ENCODE measurements around the gene KRTAP1-4. TPM values are rescaled to one million over a fixed set of nuclear protein-coding genes. Genes with fewer than 3 reads are reported as not detected.
"Not testable (repeated sequence)": the region's sequence is repeated elsewhere in the genome, so short reads cannot be mapped to it uniquely, and the experiment has no call there.

KRTAP1-4 gene
- polyA plus RNA-seq, 2 donors: not detected

DNA sequence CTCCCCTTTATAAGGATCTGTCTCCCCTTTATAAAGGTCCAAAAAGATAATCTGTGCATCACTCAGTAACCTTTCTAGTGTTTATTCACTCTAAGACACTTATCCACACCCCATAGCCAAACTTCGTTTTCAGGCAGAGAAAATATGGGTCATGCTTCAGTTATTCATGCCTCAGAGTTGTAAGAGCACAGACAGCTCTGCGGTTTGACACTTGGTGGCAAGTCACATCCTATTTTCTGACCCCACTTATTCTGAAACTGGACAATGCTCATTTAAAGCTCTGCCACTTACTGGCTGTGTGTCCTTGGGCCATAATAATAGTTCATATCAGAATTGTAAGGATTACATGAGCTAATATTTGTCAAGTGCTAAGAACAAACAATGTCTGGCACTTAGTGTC is 19.1 kb upstream of the KRTAP1-4 start:
- Histone ChIP-seq H3K36me3 (ENCODE audit: control insufficient read depth in 2 of 2, insufficient read depth in 2 of 2, low read length in 1 of 2) (no peaks in the 10 kb centered on the region), H3K27ac (ENCODE audit: low read depth in 2 of 2, low read length in 1 of 2) (no peak overlapping the region), H3K4me3 (ENCODE audit: low read depth in 1 of 2, low read length in 2 of 2) (no peak overlapping the region), H3K9me3 (ENCODE audit: control insufficient read depth in 2 of 2, insufficient read depth in 1 of 2, low read depth in 1 of 2, low read length in 1 of 2) (no peaks in the 10 kb centered on the region), H3K4me1 (ENCODE audit: control insufficient read depth in 2 of 2, insufficient read depth in 2 of 2, low read length in 1 of 2) (no peaks in the 10 kb centered on the region), H3K27me3 (ENCODE audit: control insufficient read depth in 1 of 2, insufficient read depth in 2 of 2, low read length in 2 of 2) (no peaks in the 10 kb centered on the region)
- 33 to 39% methylated on average over 2 of the region's 2 CpGs for WGBS, 2 donors

DNA sequence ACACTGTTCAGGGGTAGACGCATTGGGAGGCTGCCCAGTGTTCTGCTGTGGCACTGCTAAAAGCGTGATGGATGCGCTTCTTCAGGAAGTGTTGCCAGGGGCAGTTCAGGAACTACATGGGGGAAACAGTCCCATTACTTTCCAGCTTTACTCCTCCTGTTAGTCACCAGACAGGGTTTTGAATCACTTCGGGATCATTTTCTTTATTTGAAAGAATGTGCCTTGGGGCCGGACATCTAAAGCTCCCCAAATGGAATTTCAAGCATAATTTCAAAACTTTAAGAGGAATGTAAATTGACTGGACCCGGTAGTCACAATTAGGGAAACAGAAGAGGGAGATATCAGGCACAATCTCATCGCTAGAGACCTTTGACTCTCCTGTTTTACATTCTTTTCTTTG is 18.4 kb upstream of the KRTAP1-4 start:
- Histone ChIP-seq H3K4me3 (ENCODE audit: low read depth in 1 of 2, low read length in 2 of 2) (no peak overlapping the region), H3K27ac (ENCODE audit: low read depth in 2 of 2, low read length in 1 of 2) (no peak overlapping the region), H3K27me3 (ENCODE audit: control insufficient read depth in 1 of 2, insufficient read depth in 2 of 2, low read length in 2 of 2) (no peaks in the 10 kb centered on the region), H3K9me3 (ENCODE audit: control insufficient read depth in 2 of 2, insufficient read depth in 1 of 2, low read depth in 1 of 2, low read length in 1 of 2) (no peaks in the 10 kb centered on the region), H3K36me3 (ENCODE audit: control insufficient read depth in 2 of 2, insufficient read depth in 2 of 2, low read length in 1 of 2) (no peaks in the 10 kb centered on the region), H3K4me1 (ENCODE audit: control insufficient read depth in 2 of 2, insufficient read depth in 2 of 2, low read length in 1 of 2) (no peaks in the 10 kb centered on the region)
- WGBS, 2 donors: 48 to 60% methylated on average over 7 of the region's 7 CpGs

GRCh38 chr17:41046735-41047465 is 16.9 kb upstream of the KRTAP1-4 start, which contains the start of gene KRTAP2-1:
KRTAP2-1 (minus strand) TSS chr17:41047316; CDS start chr17:41047267, 49 bp downstream.
- not testable (repeated sequence) for H3K9me3 ChIP-seq (ENCODE audit: control insufficient read depth in 2 of 2, insufficient read depth in 1 of 2, low read depth in 1 of 2, low read length in 1 of 2); H3K36me3 ChIP-seq (ENCODE audit: control insufficient read depth in 2 of 2, insufficient read depth in 2 of 2, low read length in 1 of 2); H3K4me3 ChIP-seq (ENCODE audit: low read depth in 1 of 2, low read length in 2 of 2); H3K27me3 ChIP-seq (ENCODE audit: control insufficient read depth in 1 of 2, insufficient read depth in 2 of 2, low read length in 2 of 2); H3K4me1 ChIP-seq (ENCODE audit: control insufficient read depth in 2 of 2, insufficient read depth in 2 of 2, low read length in 1 of 2); H3K27ac ChIP-seq (ENCODE audit: low read depth in 2 of 2, low read length in 1 of 2)
- 59 to 67% methylated on average over 10 of the region's 33 CpGs for WGBS, 2 donors

DNA sequence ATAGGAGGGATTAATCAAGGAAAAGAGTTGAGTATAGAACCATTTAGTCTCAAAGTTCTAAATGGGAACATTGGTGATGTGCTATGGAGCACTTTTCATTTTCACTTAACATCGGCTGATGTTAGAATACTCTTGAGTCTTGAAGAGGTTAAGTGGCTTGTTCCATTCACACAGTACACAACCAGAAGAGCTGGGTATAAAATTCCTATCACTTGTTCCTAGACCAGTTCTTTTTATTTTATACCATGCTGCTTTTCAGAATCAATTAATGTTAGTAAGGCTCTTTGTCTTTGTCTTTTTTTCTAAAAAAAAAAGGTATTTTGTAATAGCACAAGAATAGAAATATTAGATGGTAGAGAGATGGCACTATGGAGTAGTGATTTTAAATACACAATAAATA is 13.0 kb upstream of the KRTAP1-4 start:
- Histone ChIP-seq H3K36me3 (ENCODE audit: control insufficient read depth in 2 of 2, insufficient read depth in 2 of 2, low read length in 1 of 2) (no peaks in the 10 kb centered on the region), H3K9me3 (ENCODE audit: control insufficient read depth in 2 of 2, insufficient read depth in 1 of 2, low read depth in 1 of 2, low read length in 1 of 2) (no peaks in the 10 kb centered on the region), H3K4me3 (ENCODE audit: low read depth in 1 of 2, low read length in 2 of 2) (no peak overlapping the region), H3K4me1 (ENCODE audit: control insufficient read depth in 2 of 2, insufficient read depth in 2 of 2, low read length in 1 of 2) (peaks cover 0 to 4% of the 10 kb centered on the region in 2 donors), H3K27me3 (ENCODE audit: control insufficient read depth in 1 of 2, insufficient read depth in 2 of 2, low read length in 2 of 2) (no peaks in the 10 kb centered on the region), H3K27ac (ENCODE audit: low read depth in 2 of 2, low read length in 1 of 2) (no peak overlapping the region)
- 98 to 100% methylated on average over 1 of the region's 1 CpG for WGBS, 2 donors

DNA sequence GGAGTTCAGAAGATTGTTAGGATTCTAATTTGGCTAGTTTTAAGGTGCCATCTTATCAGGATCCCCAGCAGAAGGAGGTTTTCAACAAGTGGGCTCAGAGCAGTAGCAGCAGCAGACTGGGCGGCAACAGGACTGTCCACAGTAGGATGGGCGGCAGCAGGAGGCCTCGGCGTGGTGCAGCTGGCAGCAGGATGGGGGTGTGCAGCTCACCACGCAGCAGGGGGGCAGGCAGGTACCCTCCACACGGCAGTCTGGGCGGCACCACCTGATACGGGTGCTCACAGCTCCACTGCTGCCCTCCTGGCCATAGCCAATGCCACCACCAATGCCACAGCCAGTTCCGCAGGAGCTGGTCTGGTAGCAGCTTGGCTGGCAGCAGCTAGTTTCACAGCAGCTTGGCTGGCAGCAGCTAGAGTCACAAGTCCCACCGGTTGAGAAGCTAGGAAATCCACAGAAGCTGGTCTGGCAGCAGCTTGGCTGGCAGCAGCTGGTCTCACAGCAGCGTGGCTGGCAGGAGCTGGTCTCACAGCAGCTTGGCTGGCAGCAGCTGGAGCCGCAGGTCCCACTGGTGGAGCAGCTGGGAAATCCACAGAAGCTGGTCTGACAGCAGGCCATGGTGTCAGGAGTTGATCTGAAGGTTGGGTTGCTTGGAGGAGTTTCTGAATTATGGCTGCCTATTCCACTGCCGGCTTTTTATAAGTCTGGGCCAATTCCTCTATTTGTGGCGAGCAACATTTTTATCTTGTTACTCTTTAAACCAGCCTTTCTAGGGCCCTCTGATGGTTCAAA is 11.0 kb upstream of the KRTAP1-4 start, which contains the start of gene KRTAP1-1:
KRTAP1-1 (minus strand) TSS at position 668 of the 789 bp plus-strand sequence; CDS start at position 615, 53 bp downstream.
- WGBS, 2 donors: 66 to 72% methylated on average over 11 to 14 of the region's 14 CpGs
- H3K4me1 ChIP-seq (ENCODE audit: control insufficient read depth in 2 of 2, insufficient read depth in 2 of 2, low read length in 1 of 2); H3K27me3 ChIP-seq (ENCODE audit: control insufficient read depth in 1 of 2, insufficient read depth in 2 of 2, low read length in 2 of 2): not testable (repeated sequence)

DNA sequence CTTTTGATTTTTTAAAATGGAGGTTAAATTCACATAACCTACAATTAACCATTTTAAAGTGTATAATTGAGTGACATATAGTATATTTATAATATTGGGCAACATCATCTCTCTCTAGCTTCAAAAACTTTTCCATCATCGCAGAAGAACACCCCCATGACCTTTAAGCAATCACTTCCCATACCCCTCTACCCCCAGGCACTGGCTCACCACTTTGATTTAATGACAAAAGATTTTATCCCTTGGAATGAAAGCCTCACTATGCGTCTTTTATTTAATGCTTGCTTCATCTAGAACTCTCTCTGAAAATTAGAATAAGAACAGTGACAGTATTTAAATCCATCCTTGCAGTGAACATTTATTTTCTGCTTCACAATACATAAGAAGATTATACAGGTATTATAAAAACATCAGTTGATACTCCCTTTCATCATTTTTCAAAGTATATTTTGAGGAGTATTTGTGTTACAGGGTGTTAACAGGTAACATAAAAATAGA is 7.9 kb upstream of the KRTAP1-4 start:
- Histone ChIP-seq H3K4me3 (ENCODE audit: low read depth in 1 of 2, low read length in 2 of 2) (no peak overlapping the region), H3K27me3 (ENCODE audit: control insufficient read depth in 1 of 2, insufficient read depth in 2 of 2, low read length in 2 of 2) (no peaks in the 10 kb centered on the region), H3K27ac (ENCODE audit: low read depth in 2 of 2, low read length in 1 of 2) (no peak overlapping the region), H3K36me3 (ENCODE audit: control insufficient read depth in 2 of 2, insufficient read depth in 2 of 2, low read length in 1 of 2) (no peaks in the 10 kb centered on the region), H3K9me3 (ENCODE audit: control insufficient read depth in 2 of 2, insufficient read depth in 1 of 2, low read depth in 1 of 2, low read length in 1 of 2) (no peaks in the 10 kb centered on the region), H3K4me1 (ENCODE audit: control insufficient read depth in 2 of 2, insufficient read depth in 2 of 2, low read length in 1 of 2) (peaks cover 0 to 8% of the 10 kb centered on the region in 2 donors)
- WGBS, 2 donors: 74 to 75% methylated on average over 2 of the region's 2 CpGs

More for the DNA sequence above, 11.0 kb upstream of the KRTAP1-4 start, which contains the start of gene KRTAP1-1:
- not testable (repeated sequence) for H3K36me3 ChIP-seq (ENCODE audit: control insufficient read depth in 2 of 2, insufficient read depth in 2 of 2, low read length in 1 of 2); H3K27ac ChIP-seq (ENCODE audit: low read depth in 2 of 2, low read length in 1 of 2); H3K9me3 ChIP-seq (ENCODE audit: control insufficient read depth in 2 of 2, insufficient read depth in 1 of 2, low read depth in 1 of 2, low read length in 1 of 2); H3K4me3 ChIP-seq (ENCODE audit: low read depth in 1 of 2, low read length in 2 of 2)

DNA sequence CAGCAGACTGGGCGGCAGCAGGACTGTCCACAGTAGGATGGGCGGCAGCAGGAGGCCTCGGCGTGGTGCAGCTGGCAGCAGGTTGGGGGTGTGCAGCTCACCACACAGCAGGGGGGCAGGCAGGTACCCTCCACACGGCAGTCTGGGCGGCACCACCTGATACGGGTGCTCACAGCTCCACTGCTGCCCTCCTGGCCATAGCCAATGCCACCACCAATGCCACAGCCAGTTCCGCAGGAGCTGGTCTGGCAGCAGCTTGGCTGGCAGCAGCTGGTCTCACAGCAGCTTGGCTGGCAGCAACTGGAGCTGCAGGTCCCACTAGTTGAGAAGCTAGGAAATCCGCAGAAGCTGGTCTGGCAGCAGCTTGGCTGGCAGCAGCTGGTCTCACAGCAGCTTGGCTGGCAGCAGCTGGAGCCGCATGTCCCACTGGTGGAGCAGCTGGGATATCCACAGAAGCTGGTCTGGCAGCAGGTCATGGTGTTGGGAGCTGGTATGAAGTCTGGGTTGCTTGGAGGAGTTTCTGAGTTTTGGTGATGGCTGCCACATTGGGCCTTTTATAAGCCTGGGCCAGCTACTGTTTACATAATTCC is 4.4 kb upstream of the KRTAP1-4 start, which contains the start of gene KRTAP1-3:
KRTAP1-3 (minus strand) TSS at position 529 of the 590 bp plus-strand sequence; CDS start at position 476, 53 bp downstream.
- H3K27ac ChIP-seq (ENCODE audit: low read depth in 2 of 2, low read length in 1 of 2); H3K27me3 ChIP-seq (ENCODE audit: control insufficient read depth in 1 of 2, insufficient read depth in 2 of 2, low read length in 2 of 2); H3K36me3 ChIP-seq (ENCODE audit: control insufficient read depth in 2 of 2, insufficient read depth in 2 of 2, low read length in 1 of 2); H3K9me3 ChIP-seq (ENCODE audit: control insufficient read depth in 2 of 2, insufficient read depth in 1 of 2, low read depth in 1 of 2, low read length in 1 of 2); H3K4me1 ChIP-seq (ENCODE audit: control insufficient read depth in 2 of 2, insufficient read depth in 2 of 2, low read length in 1 of 2); H3K4me3 ChIP-seq (ENCODE audit: low read depth in 1 of 2, low read length in 2 of 2): not testable (repeated sequence)
- WGBS, 2 donors: 74 to 79% methylated on average over 9 to 10 of the region's 10 CpGs

DNA sequence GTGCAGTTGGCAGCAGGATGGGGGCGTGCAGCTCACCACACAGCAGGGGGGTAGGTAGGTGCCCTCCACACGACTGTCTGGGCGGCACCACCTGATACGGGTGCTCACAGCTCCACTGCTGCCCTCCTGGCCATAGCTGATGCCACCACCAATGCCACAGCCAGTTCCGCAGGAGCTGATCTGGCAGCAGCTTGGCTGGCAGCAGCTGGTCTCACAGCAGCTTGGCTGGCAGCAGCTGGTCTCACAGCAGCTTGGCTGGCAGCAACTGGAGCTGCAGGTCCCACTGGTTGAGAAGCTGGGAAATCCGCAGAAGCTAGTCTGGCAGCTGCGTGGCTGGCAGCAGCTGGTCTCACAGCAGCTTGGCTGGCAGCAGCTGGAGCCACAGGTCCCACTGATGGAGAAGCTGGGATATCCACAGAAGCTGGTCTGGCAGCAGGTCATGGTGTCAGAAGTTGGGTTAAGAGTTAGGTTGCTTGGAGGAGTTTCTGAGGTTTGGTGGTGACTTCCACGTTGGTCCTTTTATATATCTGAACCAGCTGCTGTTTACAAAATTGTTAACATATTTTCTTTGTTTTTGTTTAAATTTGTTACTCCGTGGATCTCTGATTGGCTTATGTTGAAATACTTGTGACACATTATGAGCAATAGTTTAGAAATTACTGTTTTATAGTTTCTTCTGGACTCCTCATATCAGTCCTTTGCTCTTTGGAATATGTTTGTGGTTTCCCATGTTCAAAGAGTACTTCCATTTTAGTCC is 3.1 kb downstream of the KRTAP1-4 start, which contains the start of gene KRTAP1-5:
KRTAP1-5 (minus strand) TSS at position 494 of the 757 bp plus-strand sequence; CDS start at position 441, 53 bp downstream.
- H3K27ac ChIP-seq (ENCODE audit: low read depth in 2 of 2, low read length in 1 of 2): no peak within 1 kb of the TSS
- WGBS, 2 donors: 52 to 65% methylated on average over 9 of the region's 9 CpGs
- no peaks in the 10 kb centered on the region for H3K9me3 ChIP-seq (ENCODE audit: control insufficient read depth in 2 of 2, insufficient read depth in 1 of 2, low read depth in 1 of 2, low read length in 1 of 2)
- H3K36me3 ChIP-seq (ENCODE audit: control insufficient read depth in 2 of 2, insufficient read depth in 2 of 2, low read length in 1 of 2): no peaks in the 10 kb centered on the region
- H3K4me3 ChIP-seq (ENCODE audit: low read depth in 1 of 2, low read length in 2 of 2): no peak within 1 kb of the TSS
- peaks cover 0 to 10% of the 10 kb centered on the region in 2 donors for H3K4me1 ChIP-seq (ENCODE audit: control insufficient read depth in 2 of 2, insufficient read depth in 2 of 2, low read length in 1 of 2)
- peaks cover 0 to 2% of the 10 kb centered on the region in 2 donors for H3K27me3 ChIP-seq (ENCODE audit: control insufficient read depth in 1 of 2, insufficient read depth in 2 of 2, low read length in 2 of 2)

DNA sequence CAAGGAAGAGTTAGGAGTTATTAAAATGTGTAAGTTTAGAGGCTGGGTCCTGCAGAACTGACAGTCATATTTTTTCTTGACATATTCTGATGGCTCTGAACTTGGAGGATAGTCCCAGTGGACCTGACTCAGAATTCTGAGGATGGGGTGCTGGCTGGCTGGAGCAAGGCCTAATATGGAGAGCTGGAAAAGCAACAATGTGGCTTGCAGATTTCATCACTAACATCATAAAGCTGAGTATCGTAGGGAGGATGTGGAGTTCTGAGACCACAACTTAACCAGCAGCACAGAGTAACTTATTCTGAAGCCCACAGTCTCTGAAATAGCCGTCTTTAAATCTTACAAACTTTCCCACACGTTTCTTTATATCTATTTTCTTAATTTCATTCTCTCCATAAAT is 5.3 kb downstream of the KRTAP1-4 start:
- Histone ChIP-seq H3K27me3 (ENCODE audit: control insufficient read depth in 1 of 2, insufficient read depth in 2 of 2, low read length in 2 of 2) (peaks cover 0 to 2% of the 10 kb centered on the region in 2 donors), H3K9me3 (ENCODE audit: control insufficient read depth in 2 of 2, insufficient read depth in 1 of 2, low read depth in 1 of 2, low read length in 1 of 2) (no peaks in the 10 kb centered on the region), H3K4me3 (ENCODE audit: low read depth in 1 of 2, low read length in 2 of 2) (no peak overlapping the region), H3K4me1 (ENCODE audit: control insufficient read depth in 2 of 2, insufficient read depth in 2 of 2, low read length in 1 of 2) (peaks cover 0 to 9% of the 10 kb centered on the region in 2 donors), H3K27ac (ENCODE audit: low read depth in 2 of 2, low read length in 1 of 2) (no peak overlapping the region), H3K36me3 (ENCODE audit: control insufficient read depth in 2 of 2, insufficient read depth in 2 of 2, low read length in 1 of 2) (no peaks in the 10 kb centered on the region)
- WGBS, 2 donors: 81 to 87% methylated on average over 3 of the region's 3 CpGs

All from esophagus (tissue), 2 donors.